Hematopoietic multipotent progenitor cell treated with erythropoietin and hydrocortisone succinate and interleukin-3 and kit ligand, for 4 days (in vitro differentiated cells): Measurements from ENCODE around the gene ITGBL1.

ENCODE experiments used
- DNase-seq: peaks from one replicate; pipeline ENCODE4 v3.0.0-alpha.2; 2015

ITGBL1 gene

GRCh38 chr13:101707659-101708058, 255.2 kb downstream of the ITGBL1 start:
- DNase-seq: no peak

DNA sequence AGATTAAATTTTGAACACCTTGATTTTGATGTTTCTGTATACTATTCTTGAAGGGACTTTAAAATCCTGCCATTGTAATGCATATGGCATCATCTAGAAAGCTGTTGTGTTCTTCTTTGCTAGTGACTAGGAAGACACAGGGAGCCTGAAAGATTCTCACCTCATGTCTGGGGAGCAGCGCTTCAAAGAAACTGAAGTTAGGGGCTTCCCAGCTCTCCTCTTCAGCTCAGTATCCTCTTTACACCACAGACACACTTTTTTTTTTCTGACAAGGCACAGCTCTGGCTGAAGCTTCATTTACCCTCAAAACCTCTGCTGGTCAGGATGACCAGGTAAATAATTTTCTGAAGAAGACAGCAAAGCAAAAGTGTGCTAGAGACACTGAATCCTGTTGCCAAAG, 255.6 kb downstream of the ITGBL1 start:
- no peak for DNase-seq

DNA sequence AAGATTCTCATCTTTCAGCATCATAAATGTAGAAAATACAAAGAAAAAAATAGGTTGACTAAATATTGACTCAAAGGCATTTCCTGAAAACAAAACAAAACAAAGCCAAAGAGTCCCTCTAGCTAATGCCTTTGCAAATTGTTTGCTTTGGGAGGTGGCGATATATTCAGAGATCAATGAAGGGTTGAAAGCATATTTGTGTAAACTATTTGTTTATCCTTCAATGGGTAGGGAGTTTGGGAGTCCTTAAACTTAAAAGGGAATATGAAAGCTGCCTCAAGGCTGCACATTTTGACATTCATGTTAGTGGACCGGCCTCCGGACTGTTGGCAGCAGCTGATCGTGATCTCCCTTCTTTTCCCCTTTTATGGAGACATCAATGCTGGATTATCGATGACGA, 257.5 kb downstream of the ITGBL1 start:
- DNase-seq: no peak

DNA sequence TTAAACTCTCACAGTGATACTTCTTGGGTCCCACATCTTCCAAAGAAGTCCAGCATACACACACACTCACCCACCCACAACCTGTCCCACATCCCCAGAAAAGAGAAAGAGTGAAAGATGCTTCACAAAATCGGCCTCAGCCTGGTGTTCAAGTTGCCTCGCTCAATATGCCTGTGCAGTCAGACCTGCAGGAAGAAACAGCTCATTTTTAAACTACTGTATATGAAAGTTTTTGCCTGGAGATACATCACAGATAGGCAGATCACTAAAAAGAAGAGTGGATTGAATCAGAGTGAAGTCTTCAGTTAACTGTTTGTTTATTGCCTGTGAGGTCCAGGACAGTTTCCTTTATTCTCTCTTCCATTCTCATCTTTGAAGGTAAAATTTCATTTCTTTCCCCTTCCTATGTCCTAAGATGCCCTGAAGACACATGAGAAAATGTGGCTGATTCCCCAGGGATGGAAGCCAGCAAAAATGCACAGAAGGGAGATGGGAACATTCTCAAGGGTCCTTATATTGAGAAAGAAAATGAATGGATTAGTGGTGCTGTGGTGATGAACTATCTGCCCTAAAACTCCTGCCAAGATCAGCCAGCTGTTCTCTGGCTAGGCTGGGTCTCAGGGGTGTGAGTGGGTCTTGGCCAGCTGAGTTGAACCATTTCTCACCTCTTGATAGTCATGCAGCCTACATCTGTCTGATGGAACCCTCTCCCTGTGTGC, 259.0 kb downstream of the ITGBL1 start:
- DNase-seq: no peak

DNA sequence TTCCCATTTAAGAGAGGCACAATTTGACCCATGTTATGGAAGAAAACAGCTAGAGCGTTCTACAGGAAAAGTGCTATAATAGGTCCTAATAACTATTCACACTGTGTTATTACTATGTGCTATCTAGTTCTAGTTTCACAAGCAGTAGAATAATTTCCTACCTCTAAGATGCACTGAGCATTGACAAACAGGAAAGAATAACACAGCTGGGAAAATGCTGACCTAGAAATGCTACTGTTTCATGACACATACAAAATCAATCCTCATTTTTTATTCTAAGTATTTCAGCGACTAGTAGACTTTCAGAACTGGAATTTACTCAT, 259.5 kb downstream of the ITGBL1 start:
- no peak for DNase-seq

GRCh38 chr13:101714195-101714594, 261.7 kb downstream of the ITGBL1 start:
- DNase-seq: no peak

DNA sequence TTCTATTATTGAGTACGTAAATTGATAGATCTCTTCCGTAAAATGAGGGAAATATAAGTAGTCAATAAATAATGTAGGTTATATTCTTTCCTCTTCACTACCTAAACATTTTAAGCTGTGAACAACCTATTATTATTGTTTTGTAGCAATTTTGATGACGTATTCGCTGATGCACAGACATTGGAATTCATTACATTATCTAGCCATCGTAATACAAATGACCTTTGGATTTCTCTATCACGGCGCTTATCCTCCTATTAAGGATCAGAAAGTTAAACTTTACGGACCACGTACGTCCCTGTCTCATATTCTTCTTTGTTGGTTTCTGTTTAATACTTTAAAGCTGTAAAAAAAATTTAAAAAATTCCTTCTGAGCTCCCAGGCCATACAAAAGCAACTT, 264.9 kb downstream of the ITGBL1 start:
- DNase-seq: no peak

DNA sequence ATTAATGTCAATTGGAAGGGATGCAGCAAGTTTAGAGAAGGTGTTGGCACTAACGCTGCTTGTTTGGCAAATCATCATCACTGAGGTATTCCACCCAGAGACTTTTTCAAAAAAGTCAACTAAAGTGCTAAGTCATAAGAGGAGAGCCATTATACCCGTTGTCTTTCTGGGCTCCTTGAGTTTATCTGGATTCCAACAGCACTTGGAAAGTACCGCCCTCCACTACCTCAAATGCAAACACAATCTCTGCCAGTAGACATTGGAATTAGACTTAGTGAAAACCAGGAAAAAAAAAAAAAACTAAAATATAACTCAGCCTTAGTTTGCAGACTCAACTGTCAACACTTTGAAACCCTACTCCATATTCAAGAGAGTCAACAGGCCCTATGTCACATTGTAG, 266.0 kb downstream of the ITGBL1 start:
- no peak for DNase-seq

GRCh38 chr13:101726681-101727080, 274.2 kb downstream of the ITGBL1 start:
- DNase-seq: no peak

GRCh38 chr13:101727118-101727517, 274.6 kb downstream of the ITGBL1 start:
- DNase-seq: no peak

DNA sequence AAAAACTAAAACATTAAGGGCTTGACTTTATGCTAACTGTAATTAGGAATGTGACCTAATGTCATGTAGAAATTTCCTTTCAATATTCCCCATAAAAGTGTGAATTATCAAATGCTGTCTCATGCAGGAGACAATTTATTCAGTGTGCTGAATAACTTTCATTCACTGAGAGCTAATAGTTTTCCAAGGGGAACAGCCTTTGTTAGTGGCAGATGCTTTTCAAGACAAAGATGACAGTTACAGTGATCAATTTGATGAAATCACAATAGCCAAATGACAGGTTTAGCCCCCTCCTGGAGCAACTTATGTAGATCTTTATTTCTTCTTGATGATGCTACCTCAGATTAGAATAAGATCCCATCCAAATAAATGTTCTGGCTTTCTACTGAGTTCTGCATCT, 275.5 kb downstream of the ITGBL1 start:
- no peak for DNase-seq

DNA sequence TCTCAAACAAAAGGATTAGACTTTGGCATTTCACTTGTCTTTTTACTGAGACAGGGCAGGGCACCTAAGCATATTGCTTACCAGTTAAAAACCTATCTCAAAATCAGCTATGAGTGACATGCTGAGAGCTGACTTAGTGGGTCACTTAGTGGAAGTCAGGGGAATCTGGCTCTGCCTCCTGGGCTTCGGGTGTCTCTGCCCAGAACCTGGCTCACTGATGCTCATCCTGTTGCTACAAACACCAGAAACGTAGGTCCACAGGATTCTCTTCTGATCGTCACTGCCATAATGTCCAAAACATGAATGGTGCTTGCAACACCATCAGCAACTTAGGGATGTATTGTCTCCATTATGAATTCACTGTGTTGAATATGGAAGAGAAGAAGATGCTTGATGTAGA, 276.1 kb downstream of the ITGBL1 start:
- DNase-seq: no peak

- DNase-seq: no peak
Measured at GRCh38 chr13:101730420-101731000, 278.0 kb downstream of the ITGBL1 start.

DNA sequence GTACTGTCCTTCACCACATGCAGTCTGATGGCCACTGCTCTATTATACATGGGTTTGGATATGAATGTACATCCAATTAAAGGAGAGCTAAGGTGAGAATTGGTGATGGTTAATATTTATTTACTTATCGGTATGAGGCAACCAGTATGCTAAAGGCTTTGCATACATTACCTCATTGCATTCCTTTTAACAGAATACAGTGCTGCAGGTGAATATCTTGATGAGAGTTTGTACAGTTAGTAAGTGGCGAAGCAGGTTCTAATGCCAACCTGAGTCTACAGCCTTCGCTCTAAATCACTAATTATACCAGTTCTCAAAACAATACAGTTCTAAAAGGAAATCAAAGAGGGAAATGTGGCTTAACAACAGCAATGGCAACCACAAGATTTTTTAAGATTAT, 284.1 kb downstream of the ITGBL1 start:
- no peak for DNase-seq

DNA sequence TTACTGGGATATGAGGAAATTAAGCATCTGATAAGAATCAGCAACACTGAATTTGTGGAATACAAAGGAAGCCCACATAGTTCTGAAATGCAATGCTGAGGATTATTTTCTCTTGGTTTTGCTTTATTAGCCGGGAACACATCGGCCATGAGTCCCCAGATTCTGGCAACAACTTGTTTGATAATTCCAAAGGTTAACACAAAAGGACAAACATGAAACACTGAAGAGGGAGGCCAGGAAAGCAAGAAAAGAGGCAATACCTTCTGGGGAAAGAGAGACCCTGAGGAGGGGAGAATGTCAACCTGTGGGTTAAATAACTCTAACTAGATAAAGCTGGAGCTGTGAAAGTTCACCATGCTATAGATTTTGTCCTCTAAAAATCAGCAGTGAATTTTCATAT, 285.9 kb downstream of the ITGBL1 start:
- DNase-seq: no peak

DNA sequence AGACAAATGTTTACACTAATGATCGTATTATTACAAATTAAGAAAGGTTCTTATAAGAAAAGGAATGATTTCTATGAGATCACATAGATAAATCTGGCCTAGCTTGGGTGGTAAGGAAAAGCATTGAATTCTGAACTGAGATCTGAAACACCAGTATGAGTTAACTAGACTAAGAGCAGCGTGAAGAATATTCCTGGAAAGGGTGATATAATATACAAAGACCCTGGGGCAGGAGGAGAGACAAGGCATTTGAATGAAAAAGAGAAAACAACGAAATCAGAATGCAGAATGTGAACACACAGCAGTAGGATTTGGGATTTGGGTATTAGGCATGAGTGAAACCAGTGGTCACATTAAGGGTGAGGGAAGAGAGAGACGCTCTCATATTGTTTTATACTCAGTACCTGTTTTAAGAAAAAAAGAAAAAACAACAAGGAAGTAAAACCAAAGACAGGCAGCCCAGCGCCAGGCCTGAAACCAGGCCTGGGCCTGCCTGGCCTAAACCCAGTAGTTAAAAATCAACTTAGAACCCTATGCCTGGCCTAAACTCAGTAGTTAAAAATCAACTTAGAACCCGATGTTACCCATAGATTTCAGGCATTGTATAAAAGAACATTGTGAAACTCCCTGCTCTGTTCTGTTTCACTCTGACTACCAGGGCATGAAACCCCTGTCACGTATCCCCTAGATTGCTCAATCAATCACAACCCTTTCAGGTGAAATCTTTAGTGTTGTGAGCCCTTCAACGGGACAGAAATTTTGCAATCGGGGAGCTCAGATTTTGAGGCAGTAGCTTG, 287.1 kb downstream of the ITGBL1 start:
- no peak for DNase-seq

- no peak for DNase-seq
Measured at GRCh38 chr13:101746513-101746912, 294.0 kb downstream of the ITGBL1 start.

DNA sequence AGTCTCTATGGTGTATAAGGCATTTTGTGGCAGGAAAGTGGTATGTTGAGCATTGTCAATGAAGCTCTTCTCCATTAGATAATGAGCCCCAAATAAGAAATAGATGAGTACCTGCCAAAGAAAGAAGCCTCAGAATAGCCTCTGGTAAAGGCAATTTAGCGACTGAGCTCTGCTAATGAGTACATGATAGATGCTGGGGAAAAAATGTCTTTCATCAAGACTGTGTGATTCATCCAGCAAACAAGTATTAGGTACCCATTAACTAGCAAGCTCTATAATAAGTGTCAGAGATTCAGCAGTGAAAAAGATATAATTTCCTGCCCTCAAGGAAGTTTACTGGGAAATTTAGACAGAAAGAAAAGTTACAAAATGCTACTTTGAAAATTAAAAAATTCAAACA, 294.6 kb downstream of the ITGBL1 start:
- no peak for DNase-seq

DNA sequence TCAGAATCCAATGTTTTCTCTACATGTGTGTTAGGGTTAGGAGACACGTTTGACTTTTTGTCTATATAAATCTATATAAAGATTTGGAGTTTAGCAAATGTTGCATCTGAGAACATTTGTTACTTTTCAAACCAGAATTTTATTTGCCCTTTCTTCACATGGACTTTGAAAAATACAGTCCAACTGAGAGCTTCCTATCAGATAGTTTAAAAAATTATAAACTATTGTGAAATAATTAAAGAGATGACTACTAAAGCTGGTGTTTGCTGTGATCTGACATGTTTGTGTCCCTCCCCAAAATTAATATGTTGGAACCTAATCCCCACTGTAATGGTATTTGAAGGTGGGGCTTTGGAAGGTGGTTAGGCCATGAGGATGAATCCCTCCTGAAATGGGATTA, 297.1 kb downstream of the ITGBL1 start:
- no peak for DNase-seq

- DNase-seq: peak; percentile 37
Measured at GRCh38 chr13:101751488-101751887, 299.0 kb downstream of the ITGBL1 start.

DNA sequence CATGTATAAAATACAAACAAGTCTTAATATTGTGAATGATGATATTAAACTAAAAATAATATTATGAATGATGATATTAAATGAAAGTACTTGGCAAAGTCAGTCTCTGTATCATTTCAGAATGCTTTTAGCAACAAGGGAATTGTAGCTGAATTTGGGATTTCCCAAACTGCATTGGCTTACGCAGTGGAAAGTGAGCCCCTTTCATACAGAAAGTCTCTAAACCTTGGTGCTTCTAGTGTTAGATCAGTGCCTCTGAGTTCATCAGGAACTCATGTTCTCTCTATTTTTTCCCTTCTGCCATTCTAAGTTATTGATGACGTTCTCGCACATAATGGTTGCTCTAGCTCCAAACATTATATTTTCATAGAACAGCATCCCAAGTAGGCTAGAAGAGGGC, 300.0 kb downstream of the ITGBL1 start:
- no peak for DNase-seq

GRCh38 chr13:101755228-101755887, 302.9 kb downstream of the ITGBL1 start:
- DNase-seq: no peak

DNA sequence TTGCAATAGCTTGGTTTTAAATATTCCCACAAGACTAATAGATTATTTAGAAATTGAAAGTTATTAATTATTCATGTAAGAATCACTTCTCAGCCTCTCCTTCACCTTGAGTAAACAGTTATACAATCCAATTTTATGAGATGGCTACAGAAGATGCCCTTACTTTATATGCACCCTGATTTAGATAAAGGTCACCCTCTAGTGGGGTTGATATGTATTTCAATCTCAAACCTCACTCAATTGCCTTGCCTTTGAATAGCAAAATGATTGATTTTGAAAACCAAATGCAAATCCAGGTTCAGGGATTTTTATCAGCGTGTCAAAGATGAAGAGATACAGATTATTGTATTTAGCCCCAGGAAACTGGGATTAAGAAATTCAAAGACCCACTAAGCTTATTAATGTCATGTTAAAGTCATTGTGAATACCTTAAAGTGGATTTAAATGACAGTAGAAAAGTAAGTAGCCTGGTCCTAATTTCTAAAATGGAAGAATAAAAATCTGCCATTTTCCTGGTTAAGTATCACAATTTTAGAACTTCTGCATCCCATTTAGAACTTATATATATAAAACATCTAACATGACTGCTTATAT, 305.1 kb downstream of the ITGBL1 start:
- peak; percentile 64 for DNase-seq
